CD4-positive, alpha-beta T cell treated with Interferon gamma for 1 hour (primary cell): ENCODE results near the gene CDK5.

Experiments
- DNase-seq: peaks from one replicate; pipeline ENCODE4 v3.0.0-alpha.2; 2020

CDK5 gene

GRCh38 chr7:151071032-151071866 lies 13.6 kb upstream of the CDK5 start:
- DNase-seq = no peak

GRCh38 chr7:151070574-151070960 lies 12.9 kb upstream of the CDK5 start:
- no peak for DNase-seq

GRCh38 chr7:151069841-151070573 lies 12.3 kb upstream of the CDK5 start:
- no peak for DNase-seq

- no peak for DNase-seq
Measured at GRCh38 chr7:151068069-151068773, 10.5 kb upstream of the CDK5 start.

GRCh38 chr7:151066273-151066974 lies 8.7 kb upstream of the CDK5 start:
- DNase-seq = no peak

GRCh38 chr7:151065516-151065915 lies 7.8 kb upstream of the CDK5 start:
- DNase-seq = no peak

- no peak for DNase-seq
Measured at GRCh38 chr7:151064993-151065392, 7.3 kb upstream of the CDK5 start.

- no peak for DNase-seq
Measured at GRCh38 chr7:151064454-151064853, 6.8 kb upstream of the CDK5 start.

- no peak for DNase-seq
Measured at GRCh38 chr7:151063212-151063561, 5.5 kb upstream of the CDK5 start.

- no peak for DNase-seq
Measured at GRCh38 chr7:151062399-151063211, 4.9 kb upstream of the CDK5 start.

GRCh38 chr7:151062111-151062398 lies 4.4 kb upstream of the CDK5 start:
- DNase-seq = no peak

- no peak for DNase-seq
Measured at GRCh38 chr7:151061213-151062110, 3.8 kb upstream of the CDK5 start.

- DNase-seq = no peak
Measured at GRCh38 chr7:151060416-151061212, 2.9 kb upstream of the CDK5 start.

- DNase-seq = no peak
Measured at GRCh38 chr7:151060113-151060415, 2.4 kb upstream of the CDK5 start.

- DNase-seq = peak; percentile 60
Measured at GRCh38 chr7:151059367-151060112, 1.8 kb upstream of the CDK5 start, which contains the start of gene SLC4A2. Gene SLC4A2, plus strand, starts transcription at chr7:151059589. Its CDS starts 2,399 bp downstream, at chr7:151061988.

GRCh38 chr7:151058781-151059366 lies 1.2 kb upstream of the CDK5 start:
- DNase-seq = no peak

- DNase-seq = peak; percentile 98
Measured at GRCh38 chr7:151057989-151058780, 488 bp upstream of the CDK5 start.

- DNase-seq = no peak
Measured at GRCh38 chr7:151056666-151057505, 811 bp downstream of the CDK5 start.
